GM12874 (cell line): ENCODE measurements around the gene CUL4A.

Experiments
- CTCF ChIP-seq: IDR thresholded peaks from 2 replicates; pipeline ENCODE4 v1.5.1; 2011; ENCODE audit warnings: low read depth, mild to moderate bottlenecking, control low read depth, low read length, moderate library complexity; ENCODE audit not compliant: insufficient read depth

CUL4A gene

GRCh38 chr13:113172419-113172926, 36.9 kb upstream of the CUL4A start:
- TF ChIP-seq CTCF, result no peak

- TF ChIP-seq CTCF, result no peak
Observed at GRCh38 chr13:113176280-113176679, 33.1 kb upstream of the CUL4A start.

GRCh38 chr13:113176822-113177221, 32.6 kb upstream of the CUL4A start:
- no peak for TF ChIP-seq CTCF

GRCh38 chr13:113178070-113178895, 31.1 kb upstream of the CUL4A start:
- TF ChIP-seq CTCF, result no peak

GRCh38 chr13:113178896-113179167, 30.6 kb upstream of the CUL4A start:
- TF ChIP-seq CTCF, result no peak

- TF ChIP-seq CTCF, result no peak
Observed at GRCh38 chr13:113179374-113180230, 29.8 kb upstream of the CUL4A start.

GRCh38 chr13:113182046-113182445, 27.4 kb upstream of the CUL4A start:
- no peak for TF ChIP-seq CTCF
